Endothelial cell of umbilical vein (primary cell): ENCODE results near the gene MIA3.

ENCODE experiments used
- CTCF ChIP-seq, 2 donors: IDR thresholded peaks; 1 replicate in 1 of 2; 2 replicates in 1 of 2; pipeline ENCODE4 v1.5.1; 2011; ENCODE audit warnings: low read length in 2 of 2, mild to moderate bottlenecking in 2 of 2, moderate library complexity in 2 of 2, control low read depth in 1 of 2, inconsistent platforms in 1 of 2, low read depth in 1 of 2; ENCODE audit not compliant: insufficient read depth in 1 of 2; ENCODE audit errors: extremely low read depth in 1 of 2
- POLR2A ChIP-seq: IDR thresholded peaks from 2 replicates; pipeline ENCODE4 v1.6.1; 2012; ENCODE audit warnings: low read depth, mild to moderate bottlenecking, control low read depth, low read length
- POLR2AphosphoS5 ChIP-seq: IDR thresholded peaks from 2 replicates; pipeline ENCODE4 v1.6.1; 2012; ENCODE audit warnings: low read depth, mild to moderate bottlenecking, control low read depth, low read length, moderate library complexity; ENCODE audit not compliant: insufficient read depth

- TF ChIP-seq CTCF (IDR thresholded peaks at IDR 0.05; ENCODE audit: extremely low read depth in 1 of 2, insufficient read depth in 1 of 2, low read depth in 1 of 2, low read length in 2 of 2) (no peak), POLR2AphosphoS5 (no peak), POLR2A (no peak)
Measured at GRCh38 chr1:222588135-222588534, 29.8 kb upstream of the MIA3 start.
